ENCODE data around the gene MPO.

Gene MPO

DNA sequence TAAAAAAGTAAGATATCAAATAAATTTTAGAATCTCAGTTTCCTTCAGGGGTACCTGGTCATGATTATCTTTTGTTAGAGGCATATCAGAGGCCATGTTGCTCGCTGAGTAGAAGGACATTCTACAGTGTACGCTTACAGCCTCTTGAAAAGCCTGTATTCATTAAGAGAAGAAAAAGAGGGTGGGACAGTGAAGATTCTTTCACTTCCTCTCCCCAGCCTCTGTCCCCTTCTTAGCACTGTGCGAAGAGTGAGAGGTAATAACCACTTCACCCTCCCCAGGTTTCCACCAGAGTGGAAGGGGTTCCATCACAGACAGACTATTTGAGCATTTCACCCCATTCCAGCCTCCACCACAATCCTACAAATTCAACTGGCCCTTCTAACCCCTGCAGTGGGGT, 47.2 kb downstream of the MPO start:
- no peak for DNase-seq (ENCODE audit: low read depth)

DNA sequence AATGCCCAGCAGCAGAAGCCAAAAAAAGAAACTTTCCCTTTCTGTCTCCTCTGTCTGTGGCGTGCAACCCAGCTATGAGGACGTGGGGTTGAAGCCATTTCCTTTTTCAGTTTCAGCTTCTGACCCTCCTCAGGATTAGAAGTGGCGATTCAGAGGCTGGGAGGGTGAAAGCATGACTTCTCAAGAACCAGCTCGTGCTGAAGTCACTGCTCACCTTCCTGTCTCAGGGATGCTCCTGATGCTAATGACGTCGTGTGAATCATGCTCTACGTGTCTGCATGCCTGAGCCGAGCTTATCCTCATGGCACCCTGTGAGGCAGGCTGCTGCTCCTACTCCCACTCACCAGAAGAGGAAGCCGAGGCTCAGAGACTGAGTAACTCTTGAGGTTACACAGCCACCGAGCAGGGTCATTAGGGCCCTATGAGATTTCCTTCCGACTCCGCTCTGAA, 48.0 kb downstream of the MPO start:
- no peak for DNase-seq (ENCODE audit: low read depth)

DNA sequence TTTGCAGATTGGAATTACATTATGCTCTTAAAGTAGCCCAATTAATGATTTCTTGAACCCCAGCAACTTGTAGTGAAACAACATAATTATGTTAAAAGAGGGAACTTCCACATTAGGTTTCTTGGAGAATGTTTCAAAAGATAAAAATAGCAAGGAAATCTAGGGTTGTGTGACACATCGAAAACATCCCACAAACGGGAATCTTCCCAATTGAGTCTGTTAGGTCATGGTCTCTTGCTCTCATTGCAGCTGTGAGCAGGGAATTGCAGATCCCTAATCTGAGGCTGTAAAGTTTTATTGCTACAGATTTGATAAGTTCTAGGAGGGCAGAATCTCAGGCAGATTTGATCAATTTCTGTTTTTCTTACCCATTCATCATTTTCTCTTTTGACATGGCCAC, 49.1 kb downstream of the MPO start:
- no peak for DNase-seq (ENCODE audit: low read depth)

DNA sequence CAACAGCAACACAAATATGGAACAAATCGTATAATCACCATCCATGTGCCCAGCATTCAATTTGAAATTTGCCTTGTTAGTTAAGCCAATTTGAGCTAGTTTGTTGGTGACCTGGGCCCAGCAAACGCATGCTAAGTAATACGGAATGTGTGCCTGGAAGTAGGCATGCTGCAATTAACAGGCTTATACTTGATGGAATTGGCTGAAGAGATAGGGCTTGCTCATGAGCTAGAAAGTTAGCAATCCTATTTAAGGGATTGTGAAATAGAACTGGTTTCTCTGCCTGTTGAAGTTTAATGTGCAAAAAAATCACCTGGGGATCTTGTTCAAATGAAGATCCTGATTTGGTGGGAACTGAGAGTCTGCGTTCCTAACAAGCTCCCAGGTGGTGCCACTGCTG, 50.9 kb downstream of the MPO start:
- DNase-seq (ENCODE audit: low read depth): no peak

DNA sequence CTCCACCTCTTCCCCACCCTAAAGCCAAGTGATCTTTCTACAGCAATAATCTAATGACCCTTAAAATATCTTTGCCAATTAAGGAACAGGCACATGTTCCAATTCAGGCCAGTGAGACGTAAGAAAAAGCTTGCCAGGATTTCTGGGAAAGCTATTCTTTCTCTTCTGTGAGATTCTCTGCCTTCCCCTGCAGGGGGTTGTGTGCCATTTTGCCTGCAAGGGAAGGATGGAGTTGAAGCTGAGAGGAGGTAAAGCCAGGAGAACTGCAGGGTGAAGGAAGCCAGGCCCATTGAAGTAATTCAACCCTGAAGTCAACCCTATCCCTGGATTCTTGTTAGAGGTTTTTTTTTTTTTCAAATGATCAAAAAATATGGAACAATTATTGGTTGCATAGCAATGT, 51.4 kb downstream of the MPO start:
- DNase-seq (ENCODE audit: low read depth): no peak

DNA sequence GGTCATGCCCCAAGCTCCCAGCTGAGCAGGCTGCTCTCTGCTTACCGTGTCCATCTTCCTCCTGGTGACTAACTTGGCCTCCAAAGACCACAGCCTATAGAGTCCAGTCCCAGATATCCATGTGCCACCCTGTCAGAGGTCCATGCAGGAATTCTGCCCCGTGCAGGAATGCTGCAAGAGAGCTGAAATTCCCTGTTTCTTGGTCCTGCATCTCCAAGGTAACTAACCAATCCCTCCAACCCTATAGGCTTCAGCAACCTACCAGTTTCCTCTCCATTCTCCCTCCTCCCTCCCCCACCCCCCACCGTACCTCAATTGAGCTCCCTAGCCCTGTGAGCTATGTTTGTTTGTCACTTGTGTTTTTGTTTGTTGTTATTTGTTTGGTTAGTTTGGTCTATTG, 52.1 kb downstream of the MPO start:
- DNase-seq (ENCODE audit: low read depth): no peak

DNA sequence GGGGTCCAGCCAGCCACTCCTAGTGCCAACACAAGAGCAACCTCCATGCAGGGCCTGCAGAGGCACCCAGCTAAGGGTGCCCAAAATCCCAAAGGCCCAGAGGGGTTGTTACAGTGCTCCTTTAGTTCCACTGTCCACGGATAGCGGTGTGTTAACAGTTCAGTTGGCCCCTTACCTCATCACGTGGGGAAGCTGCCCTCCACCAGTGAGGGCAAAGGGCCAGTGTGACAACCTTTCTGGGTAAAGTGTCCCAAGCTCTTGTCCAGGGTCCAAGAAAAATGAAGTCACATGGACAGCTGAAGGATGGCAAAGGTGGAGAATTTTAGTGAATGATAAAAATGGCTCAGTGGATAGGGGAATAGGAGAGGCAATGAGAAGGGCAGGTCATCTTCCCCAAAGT, 53.0 kb downstream of the MPO start:
- DNase-seq (ENCODE audit: low read depth): no peak

DNA sequence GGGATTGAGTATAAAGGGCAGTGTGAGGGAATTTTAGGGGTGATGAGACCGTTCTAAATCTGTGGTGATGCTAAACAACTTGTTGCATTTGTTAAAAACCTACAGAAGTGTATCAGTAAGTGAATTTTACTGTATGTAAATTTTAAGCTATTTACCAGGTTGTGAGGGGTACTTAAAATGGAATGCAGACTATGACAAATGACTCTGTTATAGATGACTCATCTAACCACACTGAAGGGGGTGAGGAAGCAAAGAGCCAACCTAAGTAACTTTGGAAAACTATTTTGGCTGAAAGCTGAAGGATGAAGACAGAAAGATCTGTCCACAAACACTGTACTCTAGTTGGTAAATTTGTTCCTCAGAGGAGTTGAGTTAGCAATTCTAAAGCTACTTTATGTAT, 56.4 kb downstream of the MPO start:
- DNase-seq (ENCODE audit: low read depth): no peak

All from activated gamma-delta T cell treated with anti-CD3 and anti-CD28 coated beads, Interleukin-2, amount 50 U/mL, for 16 hours (primary cell).